ENCODE measurements around the gene DEGS1.
A peak's percentile ranks its signal among the peaks of the same experiment; 100 is the strongest.
"Not testable (repeated sequence)": the region's sequence is repeated elsewhere in the genome, so short reads cannot be mapped to it uniquely, and the experiment has no call there.

Gene DEGS1

DNA sequence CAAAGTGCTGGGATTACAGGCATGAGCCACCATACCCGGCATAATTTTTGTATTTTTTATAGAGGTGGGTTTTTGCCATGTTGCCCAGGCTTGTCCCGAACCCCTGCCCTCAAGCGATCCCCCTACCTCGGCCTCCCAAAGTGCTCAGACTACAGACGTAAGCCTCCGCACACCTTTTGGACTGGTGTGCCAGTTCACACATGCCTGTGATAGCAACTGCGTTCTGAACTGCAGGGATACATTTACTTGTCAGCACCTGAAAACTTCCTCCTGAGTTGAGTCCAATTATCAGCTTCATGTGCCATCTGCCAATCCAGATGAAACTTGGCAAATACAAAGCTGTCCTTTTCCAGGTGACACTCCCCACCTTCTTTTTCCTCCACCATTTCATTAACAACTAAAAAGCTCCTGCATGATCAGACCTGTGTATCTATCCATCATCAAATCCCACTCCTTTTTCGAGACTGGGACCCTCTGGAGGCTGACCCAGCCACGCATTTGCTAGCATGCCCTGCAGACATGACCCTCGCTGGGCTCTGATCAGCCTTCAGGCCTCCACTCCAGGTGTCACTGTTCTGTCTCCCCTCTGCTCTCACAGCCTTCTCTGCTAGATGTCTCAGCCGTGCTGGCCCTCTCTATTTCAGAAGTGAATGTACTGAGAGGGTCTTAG is 2.1 kb upstream of the DEGS1 start:
- no peak for DNase-seq (ENCODE audit: extremely low read depth in 1 of 2, low read depth in 1 of 2)

- DNase-seq (ENCODE audit: extremely low read depth in 1 of 2, low read depth in 1 of 2): no peak
Observed at GRCh38 chr1:224181453-224181810, 1.6 kb upstream of the DEGS1 start.

GRCh38 chr1:224182057-224182865 is 779 bp upstream of the DEGS1 start:
- DNase-seq (ENCODE audit: extremely low read depth in 1 of 2, low read depth in 1 of 2): no peak

GRCh38 chr1:224183591-224184312 is 712 bp downstream of the DEGS1 start:
- DNase-seq (ENCODE audit: extremely low read depth in 1 of 2, low read depth in 1 of 2): peak in 1 of 2 donors; percentile 41

DNA sequence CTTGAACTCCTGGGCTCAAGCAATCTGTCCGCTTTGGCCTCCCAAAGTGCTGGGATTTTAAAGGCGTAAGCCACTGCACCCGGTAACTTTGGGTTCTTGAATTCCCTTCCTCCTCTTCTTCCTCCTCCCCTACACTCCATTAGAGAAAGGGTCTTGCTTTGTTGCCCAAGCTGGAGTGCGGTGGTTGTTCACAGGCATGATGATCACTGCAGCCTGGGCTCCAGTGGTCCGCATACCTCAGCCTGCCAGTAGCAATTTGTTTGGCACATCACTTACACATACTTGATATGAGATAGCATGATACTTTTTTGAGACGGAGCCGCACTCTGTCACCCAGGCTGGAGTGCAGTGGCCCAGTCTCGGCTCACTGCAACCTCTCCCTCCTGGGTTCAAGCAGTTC is 2.2 kb downstream of the DEGS1 start:
- DNase-seq (ENCODE audit: extremely low read depth in 1 of 2, low read depth in 1 of 2): no peak

GRCh38 chr1:224188286-224188685 is 5.2 kb downstream of the DEGS1 start:
- no peak for DNase-seq (ENCODE audit: extremely low read depth in 1 of 2, low read depth in 1 of 2)

- DNase-seq (ENCODE audit: extremely low read depth in 1 of 2, low read depth in 1 of 2): no peak
Observed at GRCh38 chr1:224189561-224189960, 6.5 kb downstream of the DEGS1 start.

GRCh38 chr1:224192082-224192788 is 9.2 kb downstream of the DEGS1 start:
- no peak for DNase-seq (ENCODE audit: extremely low read depth in 1 of 2, low read depth in 1 of 2)

DNA sequence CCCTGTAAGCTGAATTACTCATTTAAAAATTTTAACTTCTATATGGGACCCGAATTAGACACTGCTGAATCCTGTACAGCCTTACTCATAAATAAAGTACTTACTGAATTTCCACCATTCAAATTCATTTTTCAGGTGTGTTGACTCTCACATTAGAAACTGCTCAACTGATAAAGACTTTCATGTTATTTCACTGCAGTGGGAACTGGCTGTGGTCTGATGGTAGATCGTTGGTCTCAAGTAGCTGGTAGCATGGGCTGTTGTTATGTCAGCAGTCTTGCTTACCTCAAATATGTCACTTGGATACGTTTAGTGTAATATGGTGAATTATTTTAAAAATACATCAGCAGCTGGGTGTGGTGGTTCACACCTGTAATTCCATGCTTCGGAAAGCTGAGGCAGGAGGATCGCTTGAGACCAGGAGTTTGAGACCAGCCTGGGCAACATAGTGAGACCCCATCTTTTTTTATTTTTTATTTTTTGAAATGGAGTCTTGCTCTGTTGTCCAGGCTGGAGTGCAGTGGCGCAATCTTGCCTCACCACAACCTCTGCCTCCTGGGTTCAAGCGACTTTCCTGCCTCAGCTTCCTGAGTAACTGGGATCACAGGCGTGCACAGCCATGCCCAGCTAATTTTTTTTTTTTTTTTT is 10.4 kb downstream of the DEGS1 start:
- no peak for DNase-seq (ENCODE audit: extremely low read depth in 1 of 2, low read depth in 1 of 2)

DNA sequence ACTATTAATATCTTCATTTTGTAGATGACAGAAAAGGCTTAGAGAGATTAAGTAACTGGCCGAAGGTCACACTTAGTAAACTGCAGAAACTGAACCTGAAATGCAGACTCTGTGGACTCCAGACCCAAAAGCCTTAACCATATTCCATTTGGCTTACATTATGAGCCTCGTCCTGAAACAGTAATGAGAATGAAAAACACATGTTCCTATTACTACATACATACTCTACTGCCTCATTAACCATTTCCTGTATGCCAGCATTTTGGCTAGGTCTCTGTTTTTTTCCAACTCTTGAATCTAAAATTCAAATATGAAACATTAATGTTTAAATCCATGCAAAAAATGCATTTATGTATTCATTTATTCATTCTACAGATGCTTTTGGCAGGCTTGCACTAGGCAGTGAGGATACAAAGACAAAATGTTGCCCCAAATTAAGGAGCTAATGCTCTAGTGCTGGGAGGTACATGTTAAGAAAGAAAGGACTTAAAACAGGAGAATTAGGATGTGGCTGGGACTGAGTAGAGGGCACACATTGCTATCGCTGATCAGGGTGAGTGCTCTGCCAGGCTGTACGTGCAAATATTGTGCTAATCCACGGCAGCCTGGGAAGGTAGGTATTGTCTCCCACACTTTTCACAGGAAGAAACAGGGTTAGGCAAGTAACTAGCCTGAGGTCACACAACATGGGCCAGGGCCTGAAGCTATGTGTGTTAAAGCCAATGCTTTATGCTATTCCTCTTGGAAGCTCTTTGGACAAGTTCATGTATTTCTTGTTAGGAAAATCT is 14.0 kb downstream of the DEGS1 start:
- no peak for DNase-seq (ENCODE audit: extremely low read depth in 1 of 2, low read depth in 1 of 2)

GRCh38 chr1:224198572-224198971 is 15.5 kb downstream of the DEGS1 start:
- no peak for DNase-seq (ENCODE audit: extremely low read depth in 1 of 2, low read depth in 1 of 2)

DNA sequence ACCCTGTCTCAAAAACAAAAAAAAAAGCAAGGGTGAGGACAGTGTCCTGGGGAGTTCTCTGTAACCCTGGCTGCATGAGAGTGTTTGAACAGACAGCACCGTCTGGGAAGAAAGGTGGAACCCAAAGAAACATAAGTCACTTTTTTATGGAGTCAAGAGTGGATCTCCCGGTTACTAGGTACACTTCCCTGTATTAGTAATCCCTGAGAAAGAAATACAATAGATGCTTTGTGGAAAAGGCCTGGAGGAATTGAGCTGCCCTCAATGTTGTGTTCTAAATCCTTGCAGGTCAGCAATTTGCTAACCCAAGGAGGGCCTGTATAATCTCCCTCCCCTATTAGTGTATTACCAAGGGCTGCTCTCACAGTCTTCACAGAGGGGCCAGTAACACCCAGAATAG is 16.6 kb downstream of the DEGS1 start:
- no peak for DNase-seq (ENCODE audit: extremely low read depth in 1 of 2, low read depth in 1 of 2)

GRCh38 chr1:224201383-224201782 is 18.3 kb downstream of the DEGS1 start:
- no peak for DNase-seq (ENCODE audit: extremely low read depth in 1 of 2, low read depth in 1 of 2)

GRCh38 chr1:224201853-224202252 is 18.8 kb downstream of the DEGS1 start:
- no peak for DNase-seq (ENCODE audit: extremely low read depth in 1 of 2, low read depth in 1 of 2)

- no peak for DNase-seq (ENCODE audit: extremely low read depth in 1 of 2, low read depth in 1 of 2)
Observed at GRCh38 chr1:224203243-224204016, 20.4 kb downstream of the DEGS1 start.

GRCh38 chr1:224205438-224205840 is 22.4 kb downstream of the DEGS1 start:
- no peak for DNase-seq (ENCODE audit: extremely low read depth in 1 of 2, low read depth in 1 of 2)

GRCh38 chr1:224205931-224206538 is 23.0 kb downstream of the DEGS1 start:
- not testable (repeated sequence) for DNase-seq (ENCODE audit: extremely low read depth in 1 of 2, low read depth in 1 of 2)

- DNase-seq (ENCODE audit: extremely low read depth in 1 of 2, low read depth in 1 of 2): no peak
Observed at GRCh38 chr1:224211206-224211962, 28.3 kb downstream of the DEGS1 start.
